Neural progenitor cell (in vitro differentiated cells): ENCODE results near the gene MOGAT3.

Experiments
- EZH2 ChIP-seq: fragments of 200-600 bp; sonication (generic); IDR thresholded peaks from 2 replicates; pipeline ENCODE4 v1.6.1; 2017; ENCODE audit warnings: antibody characterized with exemption, mild to moderate bottlenecking, moderate library complexity
- TF ChIP-seq, protein P1 (sequence below): fragments of 200-600 bp; sonication (generic); IDR thresholded peaks from 2 replicates; pipeline ENCODE4 v1.5.1; 2017; ENCODE audit warnings: antibody characterized with exemption, mild to moderate bottlenecking

DNA sequence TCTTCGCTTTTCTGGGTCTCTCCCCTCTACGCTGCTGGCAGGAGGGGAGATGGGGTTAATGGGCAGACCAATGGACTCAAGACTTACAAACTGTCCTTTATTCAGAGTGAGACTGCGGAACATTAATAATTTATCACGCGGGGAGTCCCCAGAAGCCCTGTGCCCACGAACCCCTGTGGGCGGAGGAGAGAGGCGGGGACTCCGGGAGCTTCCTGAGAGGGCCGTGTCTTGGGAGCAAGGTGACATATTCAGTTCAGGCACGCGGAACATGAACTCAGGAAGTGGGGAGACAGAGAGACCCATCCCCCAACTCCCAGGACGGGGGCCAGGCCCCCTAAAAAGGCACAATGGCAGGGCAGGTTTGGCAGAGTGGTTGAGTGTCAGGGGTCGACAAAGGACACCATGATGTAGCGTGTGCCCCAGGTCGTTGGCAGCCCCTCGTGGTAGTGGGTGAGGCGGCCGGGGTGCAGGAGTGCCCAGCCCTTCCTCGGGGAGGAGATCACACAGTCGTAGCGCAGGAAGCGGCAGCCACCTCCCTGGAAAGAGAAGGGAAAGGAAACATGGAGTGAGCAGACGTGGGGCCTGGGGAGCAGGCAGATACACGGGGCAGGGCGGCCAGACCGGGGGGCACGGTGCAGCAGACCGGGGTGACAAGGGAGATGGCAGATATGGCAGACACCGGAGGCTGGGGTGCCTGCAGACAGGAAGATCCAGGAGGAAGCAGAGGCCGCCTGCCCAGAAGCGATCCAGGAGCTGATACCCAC is 5.2 kb upstream of the MOGAT3 start:
- TF ChIP-seq, protein P1, sequence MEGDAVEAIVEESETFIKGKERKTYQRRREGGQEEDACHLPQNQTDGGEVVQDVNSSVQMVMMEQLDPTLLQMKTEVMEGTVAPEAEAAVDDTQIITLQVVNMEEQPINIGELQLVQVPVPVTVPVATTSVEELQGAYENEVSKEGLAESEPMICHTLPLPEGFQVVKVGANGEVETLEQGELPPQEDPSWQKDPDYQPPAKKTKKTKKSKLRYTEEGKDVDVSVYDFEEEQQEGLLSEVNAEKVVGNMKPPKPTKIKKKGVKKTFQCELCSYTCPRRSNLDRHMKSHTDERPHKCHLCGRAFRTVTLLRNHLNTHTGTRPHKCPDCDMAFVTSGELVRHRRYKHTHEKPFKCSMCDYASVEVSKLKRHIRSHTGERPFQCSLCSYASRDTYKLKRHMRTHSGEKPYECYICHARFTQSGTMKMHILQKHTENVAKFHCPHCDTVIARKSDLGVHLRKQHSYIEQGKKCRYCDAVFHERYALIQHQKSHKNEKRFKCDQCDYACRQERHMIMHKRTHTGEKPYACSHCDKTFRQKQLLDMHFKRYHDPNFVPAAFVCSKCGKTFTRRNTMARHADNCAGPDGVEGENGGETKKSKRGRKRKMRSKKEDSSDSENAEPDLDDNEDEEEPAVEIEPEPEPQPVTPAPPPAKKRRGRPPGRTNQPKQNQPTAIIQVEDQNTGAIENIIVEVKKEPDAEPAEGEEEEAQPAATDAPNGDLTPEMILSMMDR = no peak
- TF ChIP-seq EZH2 = no peak
